ENCODE data around the gene TIRAP. TPM values are rescaled to one million over a fixed set of nuclear protein-coding genes. Genes with fewer than 3 reads are reported as not detected.

TIRAP gene
- total and polyA plus RNA-seq, 2 of the 8 experiments (the other 6 are each of a cell fraction or from before 2014, with no cell fraction given), result 5.3 TPM

GRCh38 chr11:126303623-126304456, 20.9 kb downstream of the TIRAP start, which contains the start of gene DCPS (continued):
- TF ChIP-seq FOSL1 (IDR thresholded peaks at IDR 0.05; ENCODE audit: insufficient read depth, low read depth, low read length) (no peak), HDAC2 (IDR thresholded peaks at IDR 0.05; ENCODE audit: borderline replicate concordance in 1 of 2, low read depth in 2 of 2, low read length in 2 of 2) (no peak), JUN (IDR thresholded peaks at IDR 0.05; ENCODE audit: low read depth, low read length) (no peak), MAFK (IDR thresholded peaks at IDR 0.05; ENCODE audit: low read depth, low read length) (no peak), TBP (IDR thresholded peaks at IDR 0.05; ENCODE audit: low read depth, low read length) (peak; percentile 83), SP4 (IDR thresholded peaks at IDR 0.05; ENCODE audit: low read length) (peak; percentile 79; the same call in 1 of the 2 replicates), RFX5 (IDR thresholded peaks at IDR 0.05; ENCODE audit: borderline replicate concordance, low read depth, low read length) (no peak), ASH2L (IDR thresholded peaks at IDR 0.05; ENCODE audit: low read length) (peak; percentile 91), HDAC6 (IDR thresholded peaks at IDR 0.05; ENCODE audit: low read depth, low read length) (no peak), ZNF274 (IDR thresholded peaks at IDR 0.05; ENCODE audit: borderline replicate concordance, extremely low read depth, low read length) (no peak), JUND (IDR thresholded peaks at IDR 0.05; ENCODE audit: low read length) (peak; percentile 74), SUZ12 (IDR thresholded peaks at IDR 0.05; ENCODE audit: low read length) (no peak)

All from H1 (cell line).